GM18873 (cell line): Measurements from ENCODE around the gene KIAA1549.
"Not testable (repeated sequence)": the region's sequence is repeated elsewhere in the genome, so short reads cannot be mapped to it uniquely, and the experiment has no call there.

Source experiments
- ATAC-seq: cut with Tn5 transposase; IDR thresholded peaks from one replicate; pipeline ENCODE4 v1.9.1; 2021; ENCODE audit warnings: mild to moderate bottlenecking, moderate library complexity, moderate number of reproducible peaks; ENCODE audit not compliant: unreplicated experiment, low FRiP score

KIAA1549 gene

DNA sequence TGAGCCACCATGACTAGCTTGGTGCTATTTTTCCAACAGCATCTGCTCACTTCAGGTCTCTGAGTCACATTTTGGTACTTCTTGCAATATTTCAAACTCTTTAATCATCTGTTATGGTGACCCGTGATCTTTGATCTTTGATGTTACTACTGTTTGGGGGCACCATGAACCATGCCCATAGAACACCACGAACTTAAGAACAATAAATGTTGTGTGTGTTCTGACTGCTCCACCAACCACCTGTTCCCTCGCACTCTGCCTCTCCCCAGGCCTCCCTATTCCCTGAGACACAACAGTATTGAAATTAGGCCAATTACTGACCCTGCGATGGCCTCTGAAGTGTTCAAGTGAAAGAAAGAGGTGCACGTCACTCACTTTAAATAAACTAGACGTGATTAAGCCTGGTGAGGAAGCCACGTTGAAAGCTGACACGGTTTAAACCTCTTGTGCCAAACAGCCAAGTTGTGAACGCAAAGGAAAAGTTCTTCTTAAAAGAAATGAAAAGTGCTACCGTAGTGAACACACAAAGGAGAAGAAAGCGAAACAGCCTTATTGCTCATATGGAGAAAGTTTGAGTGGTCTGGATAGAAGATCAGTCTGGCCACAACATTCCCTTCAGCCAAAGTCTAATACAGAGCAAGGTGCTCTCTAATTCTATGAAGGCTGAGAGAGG is 156.0 kb downstream of the KIAA1549 start:
- no peak for ATAC-seq

DNA sequence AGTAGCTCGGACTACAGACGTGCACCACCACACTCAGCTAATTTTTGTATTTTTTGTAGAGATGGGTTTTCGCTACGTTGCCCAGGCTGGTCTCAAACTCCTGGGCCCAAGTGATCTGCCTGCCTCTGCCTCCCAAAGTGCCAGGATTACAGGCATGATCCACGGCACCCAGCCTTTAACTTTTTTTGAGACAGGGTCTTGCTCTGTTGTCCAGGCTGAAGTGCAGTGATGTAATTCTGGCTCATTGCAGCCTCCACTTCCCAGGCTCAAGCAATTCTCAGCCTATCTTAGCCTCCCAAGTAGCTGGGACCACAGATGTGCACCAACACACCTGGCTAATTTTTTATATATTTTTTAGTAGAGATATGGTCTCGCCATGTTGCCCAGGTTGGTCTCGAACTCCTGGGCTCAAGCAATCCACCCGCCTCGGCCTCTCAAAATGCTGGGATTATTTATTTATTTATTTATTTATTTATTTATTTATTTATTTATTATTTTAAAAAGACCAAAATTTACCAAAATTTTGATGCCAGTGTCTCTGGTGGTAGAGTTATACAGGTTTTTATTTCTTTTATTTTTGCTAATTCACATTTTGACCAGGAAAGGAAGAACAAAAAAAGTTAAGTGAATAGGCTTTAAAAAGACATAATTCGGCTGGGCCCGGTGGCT is 158.2 kb downstream of the KIAA1549 start:
- no peak for ATAC-seq

DNA sequence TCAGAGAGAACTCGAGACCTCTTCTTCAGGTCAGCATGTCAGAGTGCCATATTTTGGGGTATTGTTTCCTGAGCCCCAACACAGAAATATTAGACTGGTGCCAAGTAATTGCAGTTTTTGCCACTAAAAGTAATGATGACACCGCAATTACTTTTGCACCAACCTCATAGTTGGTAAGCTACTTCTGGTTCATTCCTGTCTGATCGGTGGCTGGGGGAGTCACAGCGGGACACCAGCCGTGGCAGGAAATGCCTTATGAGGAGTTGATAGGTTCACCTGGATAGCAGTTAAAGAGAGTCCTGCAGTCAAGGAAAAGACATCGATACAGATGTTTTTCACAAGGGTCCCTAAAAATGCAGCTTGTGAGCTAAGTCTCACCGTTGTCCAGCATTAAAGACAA is 159.3 kb downstream of the KIAA1549 start:
- no peak for ATAC-seq

DNA sequence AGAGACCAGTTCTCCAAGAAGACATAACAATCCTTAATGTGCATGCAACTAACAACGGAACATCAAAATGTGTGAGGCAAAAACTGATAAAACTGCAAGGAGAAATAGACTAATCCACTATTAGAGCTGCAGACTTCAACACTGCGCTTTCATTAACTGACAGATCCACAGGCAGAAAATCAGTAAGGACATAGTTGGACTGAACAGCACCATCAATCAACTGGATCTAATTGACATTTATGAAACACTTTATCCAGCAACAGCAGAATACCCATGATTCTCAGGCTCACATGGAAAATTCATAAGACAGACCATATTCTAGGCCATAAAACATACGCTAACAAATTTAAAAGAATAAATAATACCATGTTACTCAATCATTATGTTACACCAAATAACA is 161.6 kb downstream of the KIAA1549 start:
- no peak for ATAC-seq

GRCh38 chr7:138816650-138817049 is 164.5 kb downstream of the KIAA1549 start:
- ATAC-seq, result no peak

DNA sequence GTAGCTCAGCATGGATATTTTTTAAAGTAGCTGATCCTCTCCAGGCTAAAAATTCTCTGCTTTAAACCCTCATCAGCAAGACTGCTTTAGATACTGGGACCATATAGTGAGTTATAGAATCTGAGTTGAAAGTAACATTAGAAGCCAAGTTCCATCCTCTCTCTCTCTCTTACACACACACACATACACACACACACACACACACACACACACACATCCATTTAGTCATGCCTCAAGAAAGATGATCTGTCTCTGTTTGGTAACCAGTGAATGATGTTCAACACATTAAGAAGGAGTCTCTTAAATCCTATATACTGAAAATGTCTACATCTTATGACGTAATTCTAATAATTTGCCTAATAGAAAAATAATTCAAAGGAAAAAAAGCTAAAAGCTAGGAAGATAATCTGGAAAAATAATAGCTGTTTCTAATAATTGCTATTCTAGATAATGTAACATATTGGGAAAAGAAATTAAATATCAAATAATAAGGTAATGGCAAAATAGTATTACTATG is 166.3 kb downstream of the KIAA1549 start:
- ATAC-seq, result no peak

- no peak for ATAC-seq
Measured at GRCh38 chr7:138813945-138814344, 167.2 kb downstream of the KIAA1549 start.

- not testable (repeated sequence) for ATAC-seq
Measured at GRCh38 chr7:138811327-138811726, 169.9 kb downstream of the KIAA1549 start.

GRCh38 chr7:138809346-138809745 is 171.8 kb downstream of the KIAA1549 start:
- no peak for ATAC-seq

DNA sequence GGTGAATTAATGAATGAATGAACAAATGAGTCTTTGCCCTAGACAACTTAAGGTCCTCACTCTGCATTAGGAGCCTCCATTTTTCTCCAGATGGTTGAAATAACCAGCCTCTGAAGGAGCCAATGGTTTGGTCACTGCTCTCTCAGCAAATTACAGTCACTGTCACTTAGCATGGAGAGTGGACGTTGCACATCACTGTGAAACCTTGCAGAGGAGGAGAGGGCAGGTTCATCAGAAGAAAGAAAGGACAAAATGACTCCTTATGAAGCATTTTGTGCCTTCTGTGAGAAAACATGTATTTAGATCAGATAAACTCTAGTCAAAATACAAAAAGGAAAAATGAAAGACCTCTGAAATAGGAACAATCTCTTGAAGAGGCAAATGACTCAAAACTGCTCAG is 176.6 kb downstream of the KIAA1549 start:
- ATAC-seq, result no peak

DNA sequence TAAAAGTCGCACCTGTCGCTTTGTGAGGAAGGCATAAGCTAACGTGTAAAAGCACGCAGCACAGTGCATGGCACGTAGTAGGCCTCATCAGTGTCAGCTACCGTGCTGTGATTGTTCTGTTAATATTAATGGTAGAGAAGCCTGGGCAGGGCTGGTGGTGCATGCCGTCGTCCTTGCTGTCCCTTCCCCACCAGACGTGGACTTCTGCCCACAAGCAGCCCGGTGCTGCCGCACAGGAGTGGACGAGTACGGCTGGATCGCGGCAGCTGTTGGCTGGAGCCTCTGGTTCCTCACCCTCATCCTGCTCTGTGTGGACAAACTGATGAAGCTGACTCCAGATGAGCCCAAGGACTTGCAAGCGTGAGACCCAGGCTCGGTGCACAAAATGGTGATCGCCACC is 178.5 kb downstream of the KIAA1549 start:
- ATAC-seq, result no peak

DNA sequence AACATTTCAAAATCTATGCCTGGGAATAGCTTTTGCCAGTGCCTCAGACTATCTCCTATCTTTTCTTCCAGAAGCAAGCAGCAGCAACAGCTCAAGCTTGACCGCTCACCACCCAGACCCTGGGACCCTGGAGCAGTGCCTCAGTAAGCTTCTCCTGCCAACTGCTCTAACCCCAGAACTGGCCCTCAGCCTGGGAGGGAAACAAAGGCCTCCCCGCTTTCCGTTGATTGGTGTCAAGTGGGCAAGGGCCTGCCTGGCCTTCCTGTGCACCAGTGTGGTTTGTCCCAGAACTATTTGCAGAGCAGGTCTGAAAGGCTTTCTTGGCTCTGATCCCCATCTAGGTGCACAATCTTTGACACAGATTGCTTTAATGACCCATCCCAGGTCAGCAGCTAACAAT is 179.9 kb downstream of the KIAA1549 start:
- no peak for ATAC-seq

- no peak for ATAC-seq
Measured at GRCh38 chr7:138799336-138800000, 181.7 kb downstream of the KIAA1549 start.

DNA sequence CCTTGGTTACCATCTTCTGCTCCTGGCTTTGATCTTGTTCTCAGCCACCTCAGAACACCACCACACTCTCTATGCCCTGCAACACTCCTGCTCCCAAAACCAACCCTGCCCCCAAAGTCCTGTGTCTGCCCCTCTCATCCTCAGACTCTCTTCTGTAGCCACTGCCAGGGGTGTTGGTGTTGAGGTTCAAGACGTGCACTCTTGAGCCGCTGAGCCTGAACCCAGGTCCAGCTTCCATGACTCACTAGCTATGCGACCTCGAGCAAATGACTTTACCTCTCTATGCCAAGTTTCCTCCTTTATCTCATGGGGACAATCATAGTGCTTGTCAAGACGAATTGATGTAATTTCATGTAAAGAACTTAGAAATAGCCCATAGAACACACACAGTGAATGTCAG is 182.4 kb downstream of the KIAA1549 start:
- no peak for ATAC-seq

- ATAC-seq, result no peak
Measured at GRCh38 chr7:138797715-138798320, 183.4 kb downstream of the KIAA1549 start, which contains the start of the genes ATP6V0A4 and TMEM213. Gene ATP6V0A4, minus strand, starts transcription at chr7:138798196. Its CDS starts 26,949 bp downstream, at chr7:138771247. Gene TMEM213, plus strand, starts transcription at chr7:138797994. Its CDS starts 111 bp downstream, at chr7:138798105.

DNA sequence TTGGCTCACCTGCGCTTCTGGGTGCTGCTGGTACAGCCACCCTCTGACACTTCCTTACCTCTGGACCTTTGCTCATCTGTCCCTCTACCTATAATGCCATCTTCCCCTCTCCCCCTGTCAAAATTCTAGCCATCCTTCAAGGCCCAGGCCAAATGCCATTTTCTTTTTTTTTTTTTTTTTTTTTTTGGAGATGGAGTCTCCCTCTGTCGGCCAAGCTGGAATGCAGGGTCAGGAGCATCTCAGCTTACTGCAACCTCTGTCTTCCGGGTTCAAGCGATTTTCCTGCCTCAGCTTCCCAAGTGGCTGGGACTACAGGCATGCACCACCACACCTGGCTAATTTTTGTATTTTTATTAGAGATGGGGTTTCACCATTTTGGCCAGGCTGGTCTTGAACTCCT is 184.1 kb downstream of the KIAA1549 start:
- not testable (repeated sequence) for ATAC-seq

GRCh38 chr7:138796038-138796615 is 185.1 kb downstream of the KIAA1549 start:
- ATAC-seq, result no peak

DNA sequence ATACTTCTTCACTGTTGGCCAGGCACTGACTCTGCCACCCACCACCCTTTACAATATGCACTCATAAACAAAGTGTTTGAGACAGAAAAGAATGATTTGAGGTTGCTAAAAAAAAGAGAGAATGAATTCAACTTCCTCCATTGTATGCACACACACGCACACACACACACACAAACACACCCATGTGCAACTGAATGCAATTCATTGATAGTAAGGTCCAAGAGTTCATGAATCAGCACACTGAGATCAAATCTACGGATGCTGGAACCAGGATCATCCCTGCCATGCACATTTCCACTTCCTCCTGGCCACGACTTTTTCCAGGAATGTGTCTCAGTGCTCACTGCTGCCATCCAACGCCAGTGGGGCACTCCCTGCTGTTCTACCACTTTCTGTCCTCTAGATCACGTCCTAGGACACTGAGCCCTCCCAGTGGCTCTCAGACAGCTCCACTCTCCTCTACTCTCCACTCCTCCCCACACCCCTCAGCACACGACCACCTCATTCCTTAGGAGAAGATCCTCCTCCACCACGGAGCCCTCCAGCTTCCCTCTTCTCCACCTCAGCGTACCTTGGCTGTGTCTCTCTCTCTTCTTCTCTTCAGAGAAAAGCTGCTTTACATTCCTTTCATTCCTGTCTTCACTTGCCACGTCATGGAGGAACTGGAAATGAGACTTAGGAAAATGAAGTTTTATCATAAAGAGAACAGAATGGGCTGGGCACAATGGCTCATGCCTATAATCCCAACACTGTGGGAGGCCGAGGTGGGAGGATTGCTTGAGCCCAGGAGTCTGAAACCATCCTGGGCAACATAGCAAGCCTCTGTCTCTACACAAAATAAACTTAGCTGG is 195.4 kb downstream of the KIAA1549 start:
- ATAC-seq, result no peak

DNA sequence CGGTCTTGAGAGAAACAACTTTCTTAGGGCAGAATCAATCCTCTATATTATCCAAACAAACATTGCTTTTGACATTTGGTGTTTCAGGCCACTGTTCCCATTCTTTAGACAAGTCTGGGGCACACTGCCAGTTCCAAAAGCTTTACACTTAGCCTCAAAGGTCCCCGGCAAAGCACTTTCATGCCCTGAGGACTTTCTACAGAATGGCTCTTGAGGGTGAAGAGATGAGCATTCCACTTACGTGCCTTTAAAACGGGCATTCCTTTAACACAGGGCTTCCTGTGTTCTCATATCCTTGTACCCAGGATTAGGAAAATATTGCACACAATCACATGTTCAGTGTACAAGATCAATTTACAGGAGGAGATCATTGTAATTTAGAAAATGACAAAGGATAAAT is 196.5 kb downstream of the KIAA1549 start:
- ATAC-seq, result no peak
